ENCODE results near the gene TM9SF1.

DNA sequence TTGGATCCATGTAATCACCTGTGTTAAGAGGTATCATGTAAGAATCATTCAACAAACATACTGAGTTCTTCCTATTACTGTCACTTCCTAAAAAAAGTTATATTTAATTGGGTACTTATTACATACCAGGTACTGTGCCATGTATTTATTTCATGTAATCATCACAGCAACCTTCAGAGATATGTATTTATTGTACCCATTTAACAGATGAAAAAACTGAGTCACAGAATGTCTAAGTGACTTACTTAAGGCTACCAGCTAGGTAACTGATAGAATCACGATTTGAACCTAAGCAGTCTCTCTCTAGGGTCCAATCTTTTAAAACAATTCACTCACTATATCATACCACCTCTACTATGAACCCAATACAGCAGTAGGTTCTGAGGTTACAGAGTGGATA, 50.8 kb downstream of the TM9SF1 start:
- TF ChIP-seq POLR2AphosphoS5 (IDR thresholded peaks at IDR 0.05; ENCODE audit: low read depth) (no peak), CREB1 (CRISPR knock-in tag; IDR thresholded peaks at IDR 0.05; ENCODE audit: low read depth) (no peak), EZH2 (IDR thresholded peaks at IDR 0.05; ENCODE audit: low read depth, unreplicated experiment) (no peak), JUNB (IDR thresholded peaks at IDR 0.05; ENCODE audit: unreplicated experiment) (no peak), EZH2phosphoT487 (IDR thresholded peaks at IDR 0.05; ENCODE audit: unreplicated experiment) (no peak)
- TF ChIP-seq, protein P1, sequence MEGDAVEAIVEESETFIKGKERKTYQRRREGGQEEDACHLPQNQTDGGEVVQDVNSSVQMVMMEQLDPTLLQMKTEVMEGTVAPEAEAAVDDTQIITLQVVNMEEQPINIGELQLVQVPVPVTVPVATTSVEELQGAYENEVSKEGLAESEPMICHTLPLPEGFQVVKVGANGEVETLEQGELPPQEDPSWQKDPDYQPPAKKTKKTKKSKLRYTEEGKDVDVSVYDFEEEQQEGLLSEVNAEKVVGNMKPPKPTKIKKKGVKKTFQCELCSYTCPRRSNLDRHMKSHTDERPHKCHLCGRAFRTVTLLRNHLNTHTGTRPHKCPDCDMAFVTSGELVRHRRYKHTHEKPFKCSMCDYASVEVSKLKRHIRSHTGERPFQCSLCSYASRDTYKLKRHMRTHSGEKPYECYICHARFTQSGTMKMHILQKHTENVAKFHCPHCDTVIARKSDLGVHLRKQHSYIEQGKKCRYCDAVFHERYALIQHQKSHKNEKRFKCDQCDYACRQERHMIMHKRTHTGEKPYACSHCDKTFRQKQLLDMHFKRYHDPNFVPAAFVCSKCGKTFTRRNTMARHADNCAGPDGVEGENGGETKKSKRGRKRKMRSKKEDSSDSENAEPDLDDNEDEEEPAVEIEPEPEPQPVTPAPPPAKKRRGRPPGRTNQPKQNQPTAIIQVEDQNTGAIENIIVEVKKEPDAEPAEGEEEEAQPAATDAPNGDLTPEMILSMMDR (conservative IDR thresholded peaks at IDR 0.05; ENCODE audit: low read depth in 2 of 2), result no peak
- TF ChIP-seq, protein P2, sequence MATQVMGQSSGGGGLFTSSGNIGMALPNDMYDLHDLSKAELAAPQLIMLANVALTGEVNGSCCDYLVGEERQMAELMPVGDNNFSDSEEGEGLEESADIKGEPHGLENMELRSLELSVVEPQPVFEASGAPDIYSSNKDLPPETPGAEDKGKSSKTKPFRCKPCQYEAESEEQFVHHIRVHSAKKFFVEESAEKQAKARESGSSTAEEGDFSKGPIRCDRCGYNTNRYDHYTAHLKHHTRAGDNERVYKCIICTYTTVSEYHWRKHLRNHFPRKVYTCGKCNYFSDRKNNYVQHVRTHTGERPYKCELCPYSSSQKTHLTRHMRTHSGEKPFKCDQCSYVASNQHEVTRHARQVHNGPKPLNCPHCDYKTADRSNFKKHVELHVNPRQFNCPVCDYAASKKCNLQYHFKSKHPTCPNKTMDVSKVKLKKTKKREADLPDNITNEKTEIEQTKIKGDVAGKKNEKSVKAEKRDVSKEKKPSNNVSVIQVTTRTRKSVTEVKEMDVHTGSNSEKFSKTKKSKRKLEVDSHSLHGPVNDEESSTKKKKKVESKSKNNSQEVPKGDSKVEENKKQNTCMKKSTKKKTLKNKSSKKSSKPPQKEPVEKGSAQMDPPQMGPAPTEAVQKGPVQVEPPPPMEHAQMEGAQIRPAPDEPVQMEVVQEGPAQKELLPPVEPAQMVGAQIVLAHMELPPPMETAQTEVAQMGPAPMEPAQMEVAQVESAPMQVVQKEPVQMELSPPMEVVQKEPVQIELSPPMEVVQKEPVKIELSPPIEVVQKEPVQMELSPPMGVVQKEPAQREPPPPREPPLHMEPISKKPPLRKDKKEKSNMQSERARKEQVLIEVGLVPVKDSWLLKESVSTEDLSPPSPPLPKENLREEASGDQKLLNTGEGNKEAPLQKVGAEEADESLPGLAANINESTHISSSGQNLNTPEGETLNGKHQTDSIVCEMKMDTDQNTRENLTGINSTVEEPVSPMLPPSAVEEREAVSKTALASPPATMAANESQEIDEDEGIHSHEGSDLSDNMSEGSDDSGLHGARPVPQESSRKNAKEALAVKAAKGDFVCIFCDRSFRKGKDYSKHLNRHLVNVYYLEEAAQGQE (IDR thresholded peaks at IDR 0.05; ENCODE audit: unreplicated experiment), result no peak
- TF ChIP-seq, protein P3, sequence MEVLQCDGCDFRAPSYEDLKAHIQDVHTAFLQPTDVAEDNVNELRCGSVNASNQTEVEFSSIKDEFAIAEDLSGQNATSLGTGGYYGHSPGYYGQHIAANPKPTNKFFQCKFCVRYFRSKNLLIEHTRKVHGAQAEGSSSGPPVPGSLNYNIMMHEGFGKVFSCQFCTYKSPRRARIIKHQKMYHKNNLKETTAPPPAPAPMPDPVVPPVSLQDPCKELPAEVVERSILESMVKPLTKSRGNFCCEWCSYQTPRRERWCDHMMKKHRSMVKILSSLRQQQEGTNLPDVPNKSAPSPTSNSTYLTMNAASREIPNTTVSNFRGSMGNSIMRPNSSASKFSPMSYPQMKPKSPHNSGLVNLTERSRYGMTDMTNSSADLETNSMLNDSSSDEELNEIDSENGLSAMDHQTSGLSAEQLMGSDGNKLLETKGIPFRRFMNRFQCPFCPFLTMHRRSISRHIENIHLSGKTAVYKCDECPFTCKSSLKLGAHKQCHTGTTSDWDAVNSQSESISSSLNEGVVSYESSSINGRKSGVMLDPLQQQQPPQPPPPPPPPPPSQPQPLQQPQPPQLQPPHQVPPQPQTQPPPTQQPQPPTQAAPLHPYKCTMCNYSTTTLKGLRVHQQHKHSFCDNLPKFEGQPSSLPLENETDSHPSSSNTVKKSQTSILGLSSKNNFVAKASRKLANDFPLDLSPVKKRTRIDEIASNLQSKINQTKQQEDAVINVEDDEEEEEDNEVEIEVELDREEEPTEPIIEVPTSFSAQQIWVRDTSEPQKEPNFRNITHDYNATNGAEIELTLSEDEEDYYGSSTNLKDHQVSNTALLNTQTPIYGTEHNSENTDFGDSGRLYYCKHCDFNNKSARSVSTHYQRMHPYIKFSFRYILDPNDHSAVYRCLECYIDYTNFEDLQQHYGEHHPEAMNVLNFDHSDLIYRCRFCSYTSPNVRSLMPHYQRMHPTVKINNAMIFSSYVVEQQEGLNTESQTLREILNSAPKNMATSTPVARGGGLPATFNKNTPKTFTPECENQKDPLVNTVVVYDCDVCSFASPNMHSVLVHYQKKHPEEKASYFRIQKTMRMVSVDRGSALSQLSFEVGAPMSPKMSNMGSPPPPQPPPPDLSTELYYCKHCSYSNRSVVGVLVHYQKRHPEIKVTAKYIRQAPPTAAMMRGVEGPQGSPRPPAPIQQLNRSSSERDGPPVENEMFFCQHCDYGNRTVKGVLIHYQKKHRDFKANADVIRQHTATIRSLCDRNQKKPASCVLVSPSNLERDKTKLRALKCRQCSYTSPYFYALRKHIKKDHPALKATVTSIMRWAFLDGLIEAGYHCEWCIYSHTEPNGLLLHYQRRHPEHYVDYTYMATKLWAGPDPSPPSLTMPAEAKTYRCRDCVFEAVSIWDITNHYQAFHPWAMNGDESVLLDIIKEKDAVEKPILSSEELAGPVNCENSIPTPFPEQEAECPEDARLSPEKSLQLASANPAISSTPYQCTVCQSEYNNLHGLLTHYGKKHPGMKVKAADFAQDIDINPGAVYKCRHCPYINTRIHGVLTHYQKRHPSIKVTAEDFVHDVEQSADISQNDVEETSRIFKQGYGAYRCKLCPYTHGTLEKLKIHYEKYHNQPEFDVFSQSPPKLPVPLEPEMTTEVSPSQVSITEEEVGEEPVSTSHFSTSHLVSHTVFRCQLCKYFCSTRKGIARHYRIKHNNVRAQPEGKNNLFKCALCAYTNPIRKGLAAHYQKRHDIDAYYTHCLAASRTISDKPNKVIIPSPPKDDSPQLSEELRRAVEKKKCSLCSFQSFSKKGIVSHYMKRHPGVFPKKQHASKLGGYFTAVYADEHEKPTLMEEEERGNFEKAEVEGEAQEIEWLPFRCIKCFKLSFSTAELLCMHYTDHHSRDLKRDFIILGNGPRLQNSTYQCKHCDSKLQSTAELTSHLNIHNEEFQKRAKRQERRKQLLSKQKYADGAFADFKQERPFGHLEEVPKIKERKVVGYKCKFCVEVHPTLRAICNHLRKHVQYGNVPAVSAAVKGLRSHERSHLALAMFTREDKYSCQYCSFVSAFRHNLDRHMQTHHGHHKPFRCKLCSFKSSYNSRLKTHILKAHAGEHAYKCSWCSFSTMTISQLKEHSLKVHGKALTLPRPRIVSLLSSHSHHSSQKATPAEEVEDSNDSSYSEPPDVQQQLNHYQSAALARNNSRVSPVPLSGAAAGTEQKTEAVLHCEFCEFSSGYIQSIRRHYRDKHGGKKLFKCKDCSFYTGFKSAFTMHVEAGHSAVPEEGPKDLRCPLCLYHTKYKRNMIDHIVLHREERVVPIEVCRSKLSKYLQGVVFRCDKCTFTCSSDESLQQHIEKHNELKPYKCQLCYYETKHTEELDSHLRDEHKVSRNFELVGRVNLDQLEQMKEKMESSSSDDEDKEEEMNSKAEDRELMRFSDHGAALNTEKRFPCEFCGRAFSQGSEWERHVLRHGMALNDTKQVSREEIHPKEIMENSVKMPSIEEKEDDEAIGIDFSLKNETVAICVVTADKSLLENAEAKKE (CRISPR knock-in tag; IDR thresholded peaks at IDR 0.05), result no peak

Measured in GM23338 (cell line).